CD4-positive, alpha-beta T cell (primary cell): Measurements from ENCODE around the gene CLIC4. TPM values are rescaled to one million over a fixed set of nuclear protein-coding genes. Genes with fewer than 3 reads are reported as not detected.
A peak's percentile ranks its signal among the peaks of the same experiment; 100 is the strongest.
"Not testable (repeated sequence)": the region's sequence is repeated elsewhere in the genome, so short reads cannot be mapped to it uniquely, and the experiment has no call there.

Experiments used
- ATAC-seq: fragments of 200-7000 bp; cut with Tn5 transposase; one replicate; pipeline ENCODE4 v1.10.0; 2022; ENCODE audit warnings: mild to moderate bottlenecking; ENCODE audit not compliant: poor library complexity
- CTCF ChIA-PET: fragments of 350-600 bp; sonication (Branson Sonifier 250); formaldehyde crosslinking; loops from one replicate; lab custom pipeline; 2021; ENCODE audit warnings: antibody characterized with exemption, inconsistent platforms; lab: Charles Lee
- POLR2A ChIA-PET: fragments of 350-600 bp; sonication (Branson Sonifier 250); formaldehyde crosslinking; loops from one replicate; lab custom pipeline; 2021; ENCODE audit warnings: antibody characterized with exemption, inconsistent platforms; lab: Charles Lee
- DNase-seq, 14 experiments: peaks; one replicate each; pipeline ENCODE4 v3.0.0-alpha.2; 2013 to 2020; ENCODE audit warnings: mixed read lengths in 2 of 14
- H3K27ac ChIP-seq, 2 donors: one replicate each; pipeline versions ENCODE4 v1.5.1 to v1.7.0; 2013; ENCODE audit warnings: low read length in 2 of 2, low read depth in 1 of 2, mild to moderate bottlenecking in 1 of 2
- H3K27me3 ChIP-seq, 2 experiments: 1 replicate in 1 of 2; 2 replicates in 1 of 2; pipeline versions ENCODE4 v1.6.1 to v1.7.0; 2013; ENCODE audit warnings: low read length in 2 of 2, control low read depth in 1 of 2, mild to moderate bottlenecking in 1 of 2, moderate library complexity in 1 of 2; ENCODE audit not compliant: insufficient read depth in 2 of 2, control insufficient read depth in 1 of 2
- H3K36me3 ChIP-seq: one replicate; pipeline ENCODE4 v1.6.1; 2013; ENCODE audit warnings: low read length, control low read depth; ENCODE audit not compliant: insufficient read depth
- H3K4me1 ChIP-seq: one replicate; pipeline ENCODE4 v1.6.1; 2013; ENCODE audit warnings: low read length, control low read depth; ENCODE audit not compliant: insufficient read depth
- H3K4me3 ChIP-seq: one replicate; pipeline ENCODE4 v1.5.1; 2013; ENCODE audit warnings: mild to moderate bottlenecking, low read length, moderate library complexity
- H3K9me3 ChIP-seq, 2 experiments: 1 replicate in 1 of 2; 2 replicates in 1 of 2; pipeline versions ENCODE4 v1.6.1 to v1.7.0; 2013; ENCODE audit warnings: low read length in 2 of 2, mild to moderate bottlenecking in 2 of 2, control low read depth in 1 of 2, moderate library complexity in 1 of 2; ENCODE audit not compliant: control insufficient read depth in 1 of 2, insufficient read depth in 1 of 2
- H3K27ac Mint-ChIP-seq: one replicate; pipeline ENCODE4 v1.8.0; 2020; ENCODE audit warnings: mixed read lengths
- H3K27me3 Mint-ChIP-seq: one replicate; pipeline ENCODE4 v1.8.0; 2021; ENCODE audit warnings: mixed read lengths
- H3K36me3 Mint-ChIP-seq: one replicate; pipeline ENCODE4 v1.8.0; 2021; ENCODE audit warnings: low read depth, mixed read lengths
- H3K4me1 Mint-ChIP-seq: one replicate; pipeline ENCODE4 v1.8.0; 2021; ENCODE audit warnings: low read depth, mixed read lengths
- H3K4me3 Mint-ChIP-seq: one replicate; pipeline ENCODE4 v1.8.0; 2020; ENCODE audit warnings: mild to moderate bottlenecking, mixed read lengths
- H3K9me3 Mint-ChIP-seq: one replicate; pipeline ENCODE4 v1.8.0; 2020; ENCODE audit warnings: mixed read lengths
- CTCF ChIP-seq: fragments of 200-600 bp; IDR thresholded peaks from one replicate; pipeline ENCODE4 v1.8.0; 2022; ENCODE audit warnings: antibody characterized with exemption, mild to moderate bottlenecking
- intact Hi-C, 2 experiments: fragments of 100-400 bp; cut with DNase I in 1 of 2; cut with micrococcal nuclease in 1 of 2; formaldehyde crosslinking; loops; one replicate each; pipeline versions ENCODE4 v1.15.1 to v1.9.0; 2023 to 2025; cut with DNase I, micrococcal nuclease
- total RNA-seq, 174 experiments: library from RNA in 2 of 174; stranded (reverse) in 2 of 174; gene quantifications; one replicate each; pipeline ENCODE4 v1.2.3 and lab custom pipeline; 2021 to 2026

The CLIC4 gene
- total RNA-seq, 2 experiments from 2014 or later: 1.1 to 1.3 TPM

- DNase-seq (peak in 1 of 14 experiments; percentile 12), ATAC-seq (no peak)
- no peaks in the 10 kb centered on the region for H3K4me1 ChIP-seq
- peaks cover 7 to 8% of the 10 kb centered on the region in 2 experiments for H3K9me3 ChIP-seq
- Mint-ChIP-seq H3K4me3 (no peak overlapping the region), H3K27me3 (no peaks in the 10 kb centered on the region), H3K36me3 (peaks cover 10% of the 10 kb centered on the region), H3K9me3 (peaks cover 9% of the 10 kb centered on the region), H3K4me1 (no peaks in the 10 kb centered on the region), H3K27ac (no peak overlapping the region)
- intact Hi-C loops: no loop called here
- no peak overlapping the region for H3K27ac ChIP-seq
- no peak for TF ChIP-seq CTCF
- H3K27me3 ChIP-seq: no peaks in the 10 kb centered on the region
- no peak overlapping the region for H3K4me3 ChIP-seq
- ChIA-PET POLR2A (no interaction called here), CTCF (interaction anchor here (1.0 to 1.1 kb wide), 2 partner anchors 10 to 58 kb away, joined by 3 read pairs; no protein-coding TSS in a partner anchor)
- no peaks in the 10 kb centered on the region for H3K36me3 ChIP-seq
Measured at GRCh38 chr1:24888061-24888970, 143.1 kb downstream of the CLIC4 start.

- ChIA-PET POLR2A (no interaction called here), CTCF (interaction anchor here (1.0 kb wide), 1 partner anchor 9 kb away, joined by 3 read pairs; no protein-coding TSS in a partner anchor)
- Mint-ChIP-seq H3K4me3 (no peak overlapping the region), H3K36me3 (peaks cover 10% of the 10 kb centered on the region), H3K27ac (no peak overlapping the region), H3K4me1 (no peaks in the 10 kb centered on the region), H3K9me3 (peaks cover 8% of the 10 kb centered on the region), H3K27me3 (no peaks in the 10 kb centered on the region)
- ATAC-seq: no peak
- no peaks in the 10 kb centered on the region for H3K4me1 ChIP-seq
- intact Hi-C loops: no loop called here
- no peaks in the 10 kb centered on the region for H3K27me3 ChIP-seq
- DNase-seq: no peak
- peaks cover 7 to 10% of the 10 kb centered on the region in 2 experiments for H3K9me3 ChIP-seq
- H3K36me3 ChIP-seq: no peaks in the 10 kb centered on the region
- TF ChIP-seq CTCF: no peak
- no peak overlapping the region for H3K27ac ChIP-seq
- H3K4me3 ChIP-seq: no peak overlapping the region
Measured at GRCh38 chr1:24888971-24889676, 143.9 kb downstream of the CLIC4 start.

GRCh38 chr1:24890887-24891286 lies 145.6 kb downstream of the CLIC4 start:
- peaks cover 5% of the 10 kb centered on the region for H3K9me3 Mint-ChIP-seq
- H3K27me3 ChIP-seq: no peaks in the 10 kb centered on the region
- no peak overlapping the region for H3K27ac ChIP-seq
- no peak overlapping the region for H3K4me3 Mint-ChIP-seq
- H3K4me1 Mint-ChIP-seq: no peaks in the 10 kb centered on the region
- no peak overlapping the region for H3K4me3 ChIP-seq
- ChIA-PET CTCF (no interaction called here), POLR2A (no interaction called here)
- peaks cover 10% of the 10 kb centered on the region for H3K36me3 Mint-ChIP-seq
- intact Hi-C loops: no loop called here
- H3K4me1 ChIP-seq: no peaks in the 10 kb centered on the region
- peaks cover 7 to 10% of the 10 kb centered on the region in 2 experiments for H3K9me3 ChIP-seq
- no peak for ATAC-seq
- no peak for DNase-seq
- no peaks in the 10 kb centered on the region for H3K27me3 Mint-ChIP-seq
- H3K36me3 ChIP-seq: no peaks in the 10 kb centered on the region
- no peak for TF ChIP-seq CTCF
- H3K27ac Mint-ChIP-seq: no peak overlapping the region

- H3K4me1 ChIP-seq, intact Hi-C loops, H3K4me3 Mint-ChIP-seq, H3K4me1 Mint-ChIP-seq, H3K4me3 ChIP-seq, POLR2A ChIA-PET, H3K27ac ChIP-seq, CTCF ChIA-PET, ATAC-seq, H3K27me3 Mint-ChIP-seq, H3K9me3 Mint-ChIP-seq, H3K9me3 ChIP-seq, DNase-seq, H3K27me3 ChIP-seq, H3K36me3 ChIP-seq, H3K27ac Mint-ChIP-seq: not testable (repeated sequence)
- peaks cover 10% of the 10 kb centered on the region for H3K36me3 Mint-ChIP-seq
Measured at GRCh38 chr1:24891367-24891766, 146.1 kb downstream of the CLIC4 start.
